HG03066 (cell line): ENCODE data around the gene CD24.
"Not testable (repeated sequence)": the region's sequence is repeated elsewhere in the genome, so short reads cannot be mapped to it uniquely, and the experiment has no call there.

ENCODE experiments used
- ATAC-seq: cut with Tn5 transposase; IDR thresholded peaks from one replicate; pipeline ENCODE4 v1.9.1; 2021; ENCODE audit warnings: low read depth; ENCODE audit not compliant: unreplicated experiment

CD24 gene, protein sequence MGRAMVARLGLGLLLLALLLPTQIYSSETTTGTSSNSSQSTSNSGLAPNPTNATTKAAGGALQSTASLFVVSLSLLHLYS

DNA sequence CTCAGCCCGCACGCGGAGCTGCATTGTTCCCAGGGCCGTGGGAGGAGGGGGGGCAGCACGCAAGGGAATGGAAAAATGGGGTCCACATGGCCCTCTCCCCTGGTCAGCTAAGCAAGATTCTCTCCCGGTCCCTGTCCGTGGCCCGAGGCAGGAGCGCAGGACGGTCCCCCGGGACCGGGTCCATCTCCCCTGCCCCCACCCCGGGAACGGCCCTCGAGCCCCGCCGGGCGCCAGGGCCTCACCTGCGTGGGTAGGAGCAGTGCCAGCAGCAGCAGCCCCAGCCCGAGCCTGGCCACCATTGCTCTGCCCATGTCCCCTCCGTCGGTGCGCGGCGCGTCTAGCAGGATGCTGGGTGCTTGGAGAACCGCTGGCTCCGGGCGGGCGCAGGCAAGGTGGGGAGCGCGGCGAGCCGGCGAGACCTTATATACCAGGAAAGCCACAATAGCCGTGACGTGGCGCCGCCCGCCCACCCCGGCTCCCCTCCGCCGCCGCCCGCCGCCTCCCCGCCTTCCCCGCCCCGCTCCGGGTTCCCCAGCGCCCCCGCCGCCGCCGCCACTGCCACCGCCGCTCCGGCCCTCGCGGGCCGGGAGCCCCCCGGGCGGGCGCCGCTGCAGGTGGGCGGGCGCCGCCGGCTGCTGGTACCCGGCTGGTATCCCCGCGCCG lies at the start of gene CD24:
TSS of gene CD24 (minus strand) at position 394 of the 663 bp plus-strand sequence. CDS start at position 311, 83 bp downstream.
- ATAC-seq: peak; percentile 17

GRCh38 chr6:107021446-107022185 lies 47.1 kb upstream of the CD24 start:
- no peak for ATAC-seq

GRCh38 chr6:107020239-107020638 lies 45.7 kb upstream of the CD24 start:
- ATAC-seq: no peak

- ATAC-seq: not testable (repeated sequence)
These were observed 45.1 kb upstream of the CD24 start for GRCh38 chr6:107019628-107020027.

- no peak for ATAC-seq
These were observed 44.5 kb upstream of the CD24 start for GRCh38 chr6:107019047-107019446.

GRCh38 chr6:107009499-107009898 lies 35.0 kb upstream of the CD24 start:
- ATAC-seq: no peak

- no peak for ATAC-seq
These were observed 23.0 kb upstream of the CD24 start for GRCh38 chr6:106997392-106998158.

DNA sequence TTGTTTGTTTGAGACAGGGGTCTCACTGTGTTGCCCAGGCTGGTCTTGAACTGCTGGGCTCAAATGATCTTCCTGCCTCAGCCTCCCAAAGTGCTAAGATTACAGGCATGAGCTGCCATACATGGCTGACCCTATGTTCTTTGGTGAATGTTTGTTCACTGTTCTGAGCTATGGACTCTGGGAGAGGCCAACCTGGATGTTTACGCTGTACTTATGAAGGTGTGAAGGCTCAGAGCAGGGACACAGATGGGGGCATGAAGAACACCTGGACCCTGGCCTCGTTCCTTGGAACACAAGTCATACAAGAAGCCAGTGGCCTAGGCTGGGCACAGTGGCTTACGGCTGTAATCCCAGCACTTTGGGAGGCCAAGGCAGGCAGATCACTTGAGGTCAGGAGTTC lies 21.1 kb upstream of the CD24 start:
- ATAC-seq: no peak

GRCh38 chr6:106989737-106990136 lies 15.2 kb upstream of the CD24 start:
- not testable (repeated sequence) for ATAC-seq

GRCh38 chr6:106988664-106989063 lies 14.1 kb upstream of the CD24 start:
- no peak for ATAC-seq

GRCh38 chr6:106981926-106982325 lies 7.4 kb upstream of the CD24 start:
- no peak for ATAC-seq

GRCh38 chr6:106980926-106981325 lies 6.4 kb upstream of the CD24 start:
- ATAC-seq: no peak

GRCh38 chr6:106979435-106979884 lies 4.9 kb upstream of the CD24 start:
- no peak for ATAC-seq

- ATAC-seq: no peak
These were observed 2.7 kb upstream of the CD24 start for GRCh38 chr6:106977246-106977645.

GRCh38 chr6:106976270-106976669 lies 1.7 kb upstream of the CD24 start:
- ATAC-seq: no peak

DNA sequence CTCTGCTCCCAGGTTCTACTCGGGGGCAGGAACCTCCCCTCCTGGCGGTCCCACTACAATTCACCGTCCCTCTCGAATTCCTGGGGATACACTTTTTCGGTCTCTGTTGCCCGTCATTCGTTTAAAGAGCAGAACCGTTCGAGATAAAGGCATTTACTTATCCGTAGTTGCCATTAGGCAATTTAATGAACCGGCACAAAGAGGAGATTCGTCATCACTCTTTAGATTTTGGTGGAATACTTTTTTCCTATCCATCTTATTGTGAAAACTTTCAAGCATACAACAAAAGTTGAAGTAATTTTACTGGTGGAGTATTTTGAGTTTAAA lies 1.2 kb upstream of the CD24 start:
- ATAC-seq: no peak

DNA sequence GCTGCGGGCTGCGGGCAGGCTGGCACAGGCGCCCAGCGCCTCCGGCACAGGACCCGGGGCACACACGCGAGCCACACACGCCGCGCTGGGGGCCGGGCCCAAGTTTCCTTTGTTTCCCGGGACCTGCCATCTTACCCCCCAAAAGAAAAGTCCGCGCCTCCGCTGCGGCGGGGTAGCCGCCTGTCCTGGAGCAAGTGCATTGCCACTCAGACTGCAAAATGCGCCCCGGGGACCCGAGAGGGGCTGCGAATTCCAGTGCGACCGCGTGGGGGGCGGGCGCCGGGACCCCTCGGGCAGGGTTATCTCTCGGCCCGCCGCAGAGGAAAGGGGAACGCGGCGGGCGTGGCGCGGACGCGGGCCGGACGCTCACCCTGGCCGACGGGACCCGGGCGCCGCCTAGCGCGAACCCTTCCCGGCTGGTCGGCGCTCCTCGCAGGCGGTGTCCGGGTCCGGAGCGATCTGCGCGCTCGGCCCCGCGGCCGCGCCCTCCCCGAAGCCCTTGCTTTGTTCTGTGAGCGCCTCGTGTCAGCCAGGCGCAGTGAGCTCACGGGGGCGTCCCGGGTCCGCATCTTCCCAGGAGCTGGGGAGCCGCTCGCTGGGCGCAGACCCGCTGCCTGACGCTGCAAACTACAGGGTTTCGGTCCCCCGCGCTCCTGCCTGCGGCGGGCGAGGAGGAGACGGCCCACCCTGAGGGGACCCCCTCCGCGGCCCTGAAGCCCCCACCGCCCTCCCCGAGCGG lies 639 bp upstream of the CD24 start:
- ATAC-seq: peak; percentile 67

DNA sequence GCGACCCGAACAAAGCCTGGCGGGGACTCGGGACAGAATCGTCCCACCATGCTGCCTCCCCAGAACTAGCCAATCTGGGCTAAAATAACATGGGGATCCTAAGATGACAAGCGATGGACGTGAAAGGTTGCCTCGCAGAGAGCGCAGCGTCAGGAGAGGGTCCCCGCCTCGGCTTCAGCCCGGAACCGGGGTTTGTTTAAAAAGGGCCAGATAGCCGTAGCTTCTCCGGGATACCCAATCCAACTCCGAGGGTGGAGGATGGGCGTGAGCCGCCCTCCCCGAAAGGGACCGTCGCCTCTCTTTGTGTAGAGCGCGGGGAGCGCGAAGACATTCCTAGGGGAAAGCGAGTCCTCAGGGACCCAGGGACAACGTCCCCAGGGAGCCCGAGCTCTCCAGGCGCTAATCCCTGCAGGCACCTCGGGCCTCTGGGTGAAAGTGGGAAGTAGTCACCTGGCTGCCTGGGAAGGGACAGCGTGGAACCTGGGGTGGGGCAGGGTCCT lies 643 bp downstream of the CD24 start:
- ATAC-seq: no peak

DNA sequence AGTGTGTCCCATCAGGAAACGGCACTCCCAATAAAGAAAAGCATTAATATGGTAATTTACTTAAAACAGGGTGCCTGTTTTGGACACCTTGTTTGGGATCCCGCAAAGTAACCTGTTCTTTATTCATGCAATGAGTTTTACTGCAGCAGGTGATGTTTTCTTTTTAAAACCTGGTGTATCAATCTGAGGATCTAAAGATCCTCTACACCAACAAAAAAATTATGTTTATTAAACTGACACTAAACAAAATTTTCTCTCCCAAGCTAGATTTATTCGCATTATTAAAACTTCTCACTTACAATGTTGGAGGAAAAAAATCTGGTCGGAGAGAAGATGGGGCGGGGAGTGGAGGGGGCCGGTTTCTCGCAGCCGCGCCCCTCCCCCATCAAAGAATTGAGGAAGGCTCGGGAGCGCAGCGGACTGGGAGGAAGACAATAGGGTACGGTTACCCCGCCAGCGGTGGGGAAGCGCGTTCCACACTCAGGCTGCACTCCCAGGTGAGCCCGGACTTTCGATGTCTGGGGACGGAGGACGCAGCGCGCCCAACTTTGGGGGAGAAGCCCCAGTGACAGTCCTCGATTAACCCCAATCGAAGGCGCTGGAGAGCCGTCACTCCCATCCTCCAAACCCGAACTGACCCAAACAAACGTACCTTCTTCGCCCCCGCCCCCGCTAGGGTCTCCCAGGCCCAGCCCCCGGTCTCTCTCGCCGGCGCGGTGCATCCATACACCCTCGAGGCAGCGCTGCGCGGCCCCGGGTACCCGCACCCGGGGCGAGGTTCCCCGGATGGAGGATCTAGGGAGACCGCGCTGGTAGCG lies 1.3 kb downstream of the CD24 start:
- no peak for ATAC-seq

DNA sequence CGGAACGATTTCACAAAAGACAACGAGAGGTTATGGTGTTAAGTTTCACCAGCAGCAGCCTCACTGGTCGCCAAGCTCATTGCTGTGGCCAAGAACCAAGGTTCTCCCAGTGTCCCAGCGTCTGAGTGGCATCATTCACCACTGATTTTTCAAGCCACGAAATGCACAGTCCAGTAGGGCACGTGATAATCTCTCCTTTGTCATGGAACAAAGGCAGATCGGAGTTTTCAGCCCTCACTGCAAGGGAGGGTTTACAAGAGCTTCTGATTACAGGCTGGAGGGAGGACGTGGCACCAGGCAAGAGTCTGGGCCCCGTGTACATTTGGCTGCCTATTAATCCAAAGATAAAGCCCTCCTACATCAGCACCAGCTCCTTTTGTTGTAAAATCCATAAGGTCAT lies 2.0 kb downstream of the CD24 start:
- no peak for ATAC-seq
